C1 segment of cervical spinal cord (tissue), 14 donors: ENCODE data around the gene HAP1.

Experiments
- DNase-seq, 14 donors: peaks; one replicate each; lab custom pipeline; 2025; lab: John Stamatoyannopoulos, UW

The HAP1 gene

GRCh38 chr17:41763327-41763726 is 28.9 kb upstream of the HAP1 start:
- DNase-seq: no peak

GRCh38 chr17:41762841-41763240 is 28.4 kb upstream of the HAP1 start:
- DNase-seq: no peak

DNA sequence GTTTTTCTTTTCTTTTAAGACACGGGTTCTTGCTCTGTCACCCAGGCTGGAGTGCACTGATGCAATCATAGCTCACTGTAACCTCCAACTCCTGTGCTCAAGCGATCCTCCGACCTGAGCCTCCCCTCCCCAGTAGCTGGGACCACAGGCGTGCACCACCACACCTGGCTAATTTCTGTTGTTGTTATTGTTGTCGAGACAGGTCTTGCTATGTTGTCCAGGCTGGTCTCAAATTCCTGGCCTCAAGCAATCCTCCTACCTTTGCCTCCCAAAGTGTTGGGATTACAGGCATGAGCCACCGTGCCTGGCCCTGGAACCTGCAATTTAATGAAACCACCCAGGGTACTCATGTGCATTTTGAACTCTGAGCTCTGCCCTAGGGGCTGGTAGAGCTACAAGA is 27.9 kb upstream of the HAP1 start:
- no peak for DNase-seq

GRCh38 chr17:41760878-41761277 is 26.4 kb upstream of the HAP1 start:
- no peak for DNase-seq

DNA sequence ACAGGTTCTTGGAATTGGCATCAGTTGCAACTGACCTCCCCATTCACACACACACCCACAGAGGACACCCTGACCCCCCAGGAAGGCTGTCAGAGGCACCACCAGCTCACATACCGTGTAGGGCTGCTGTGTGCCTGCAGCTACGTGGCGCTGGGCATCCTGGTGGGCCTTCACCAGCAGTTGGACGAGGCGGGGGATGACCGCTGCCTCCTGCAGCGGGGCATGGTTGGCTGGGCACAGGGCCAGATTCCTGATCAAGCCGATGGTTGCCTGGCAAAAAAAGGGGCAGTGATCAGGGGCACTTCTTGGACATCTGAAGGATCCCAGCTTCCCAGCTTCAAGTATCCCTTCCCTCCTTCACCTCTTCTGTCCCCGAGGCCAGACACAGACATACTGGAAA is 24.2 kb upstream of the HAP1 start:
- no peak for DNase-seq

- DNase-seq: no peak
Observed at GRCh38 chr17:41754066-41754465, 19.6 kb upstream of the HAP1 start.

DNA sequence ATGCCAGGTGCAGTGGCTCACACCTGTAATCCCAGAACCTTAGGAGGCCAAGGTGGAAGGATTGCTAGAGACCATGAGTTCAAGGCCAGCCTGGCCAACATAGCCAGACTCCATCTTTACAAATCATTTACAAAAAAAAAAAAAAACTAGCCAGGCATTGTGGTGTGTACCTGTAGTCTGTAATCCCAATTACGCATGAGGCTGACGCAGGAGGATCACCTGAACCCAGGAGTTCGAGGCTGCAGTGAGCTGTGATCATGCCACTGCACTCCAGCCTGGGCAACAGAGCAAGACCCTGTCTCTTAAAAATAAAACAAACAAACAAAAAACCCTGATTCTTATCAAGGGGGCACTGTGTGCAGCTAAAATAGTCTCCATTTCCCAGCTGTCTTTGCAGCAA is 16.8 kb upstream of the HAP1 start:
- DNase-seq: no peak

GRCh38 chr17:41750862-41751261 is 16.4 kb upstream of the HAP1 start:
- peak in 1 of 14 donors; percentile 51 for DNase-seq

GRCh38 chr17:41748275-41748674 is 13.8 kb upstream of the HAP1 start:
- no peak for DNase-seq

GRCh38 chr17:41741709-41742108 is 7.3 kb upstream of the HAP1 start:
- DNase-seq: no peak

DNA sequence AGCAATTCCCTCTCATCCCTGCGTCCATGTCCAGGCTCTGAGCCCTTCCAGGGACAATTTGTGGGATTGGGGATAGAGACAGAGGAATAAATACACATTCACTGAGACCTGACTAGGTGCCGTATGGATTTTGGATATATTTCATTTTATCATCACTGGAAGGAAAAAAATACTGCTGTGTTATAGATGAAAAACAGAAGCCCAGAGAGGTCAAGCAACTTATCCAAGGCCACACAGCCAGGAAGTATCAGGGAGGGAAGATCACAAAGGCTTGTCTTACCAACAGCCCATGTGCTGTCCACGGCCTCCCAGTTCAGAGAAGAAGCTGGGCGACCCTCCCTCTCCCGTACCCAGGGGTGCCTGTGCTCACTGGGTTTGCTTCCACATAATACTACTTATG is 6.1 kb upstream of the HAP1 start:
- DNase-seq: no peak

DNA sequence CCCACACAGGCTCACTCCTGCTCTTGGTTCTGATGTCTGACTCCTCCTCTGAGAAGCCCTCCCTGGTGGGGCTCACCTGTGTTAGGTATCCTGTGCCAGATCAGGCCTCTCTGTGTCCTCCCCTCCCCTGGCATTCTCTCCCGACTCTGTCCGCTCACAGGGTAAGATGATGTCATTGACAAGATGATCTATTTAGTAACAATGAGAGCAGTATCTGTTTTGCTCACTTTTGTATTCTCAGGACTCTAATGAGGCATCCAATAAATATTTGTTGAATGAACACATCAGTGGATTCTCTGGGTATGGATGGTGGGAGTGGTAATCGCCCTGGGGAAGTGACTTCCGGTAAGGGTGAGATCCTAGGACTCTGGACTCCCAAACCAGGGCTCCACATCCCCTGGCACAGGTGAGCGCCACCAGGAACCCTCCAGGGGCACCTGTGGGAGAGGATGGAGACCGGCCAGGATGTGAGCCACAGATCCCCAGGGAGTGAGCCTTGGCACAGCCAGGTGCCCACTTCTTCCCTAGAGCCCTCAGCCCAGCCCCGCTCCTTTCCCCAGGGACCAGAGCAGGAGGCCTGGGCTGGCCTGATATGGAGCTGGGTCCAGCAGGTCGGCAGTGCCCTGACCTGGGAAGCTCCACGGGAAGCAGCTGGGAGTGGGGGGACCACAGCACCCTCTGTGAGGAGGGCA is 5.4 kb upstream of the HAP1 start:
- no peak for DNase-seq

DNA sequence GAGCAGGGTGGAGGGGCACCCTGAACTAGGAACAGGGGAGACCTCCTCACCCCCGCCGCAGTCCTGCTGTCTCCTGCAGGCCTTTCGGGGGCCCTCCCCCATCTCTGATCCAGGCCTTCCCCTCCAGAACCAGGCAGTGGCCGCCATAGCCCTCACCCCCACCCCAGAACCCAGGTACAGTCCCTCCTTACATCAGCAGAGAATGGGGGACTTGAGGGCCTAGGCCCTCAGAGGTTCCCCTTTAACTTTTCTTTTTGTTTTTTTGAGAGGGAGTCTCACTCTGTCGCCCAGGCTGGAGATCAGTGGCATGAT is 4.3 kb upstream of the HAP1 start:
- no peak for DNase-seq

DNA sequence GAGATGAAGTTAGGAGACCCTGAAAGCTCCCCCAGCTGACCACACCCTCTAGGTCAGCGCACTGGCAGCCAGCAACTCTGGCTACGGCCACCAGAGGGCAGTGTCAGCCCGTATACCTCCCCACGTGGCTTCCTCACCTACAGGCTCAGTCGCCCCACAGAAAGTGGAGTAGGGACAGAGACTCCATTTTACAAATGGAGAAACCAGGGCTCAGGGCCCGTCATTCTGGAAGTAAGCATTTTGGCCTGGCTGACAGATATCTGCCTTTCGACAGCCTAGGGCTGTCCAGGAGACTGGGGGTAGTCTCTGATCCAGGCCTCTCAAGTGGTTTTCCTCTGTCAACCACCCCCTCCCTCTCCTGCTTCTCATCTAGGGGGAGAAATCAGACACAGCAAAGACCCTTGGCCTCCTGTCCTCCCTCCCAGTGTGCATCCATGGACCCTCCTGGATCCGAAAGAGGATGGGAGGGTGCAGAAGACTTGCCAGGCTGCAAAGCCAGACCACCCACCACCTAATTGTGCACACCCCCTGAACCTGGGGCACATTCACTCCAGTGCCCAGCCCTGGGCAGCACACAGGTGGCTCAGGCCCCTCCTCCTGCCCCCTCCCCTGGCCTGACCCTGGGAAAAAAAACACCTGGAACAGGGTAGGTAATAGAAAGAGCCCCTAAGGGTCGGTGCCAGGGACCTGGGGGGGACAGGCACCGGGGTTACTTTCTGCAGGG is 3.8 kb upstream of the HAP1 start:
- DNase-seq: peak in 13 of 14 donors; percentile 4 to 80 (median 53)

GRCh38 chr17:41737680-41738023 is 3.2 kb upstream of the HAP1 start:
- DNase-seq: no peak

GRCh38 chr17:41736983-41737679 is 2.7 kb upstream of the HAP1 start:
- DNase-seq: no peak

- DNase-seq: no peak
Observed at GRCh38 chr17:41735744-41736143, 1.3 kb upstream of the HAP1 start.

- no peak for DNase-seq
Observed at GRCh38 chr17:41734949-41735313, 488 bp upstream of the HAP1 start.

- DNase-seq: no peak
Observed at GRCh38 chr17:41733348-41734138, 900 bp downstream of the HAP1 start.

GRCh38 chr17:41731836-41732235 is 2.6 kb downstream of the HAP1 start:
- no peak for DNase-seq

DNA sequence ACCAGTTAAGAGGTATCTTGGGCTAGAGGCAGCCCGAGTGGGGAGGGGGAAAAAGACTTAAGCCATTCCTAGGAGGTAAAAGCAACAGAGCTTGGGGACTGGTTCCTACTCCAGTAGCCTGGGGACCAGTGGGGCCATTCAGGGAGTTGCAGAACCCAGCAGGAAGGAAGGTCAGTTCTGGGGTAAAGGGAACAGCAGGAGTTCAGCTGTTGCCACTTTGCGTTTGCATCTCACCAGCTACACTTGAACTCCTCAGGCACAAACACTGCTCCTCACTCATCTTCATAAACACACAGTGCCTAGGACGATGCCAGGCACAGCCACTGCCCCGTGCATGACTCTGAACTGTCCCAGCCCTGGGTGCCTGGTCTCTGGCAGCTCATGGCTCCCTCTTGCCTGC is 4.0 kb downstream of the HAP1 start:
- DNase-seq: no peak

DNA sequence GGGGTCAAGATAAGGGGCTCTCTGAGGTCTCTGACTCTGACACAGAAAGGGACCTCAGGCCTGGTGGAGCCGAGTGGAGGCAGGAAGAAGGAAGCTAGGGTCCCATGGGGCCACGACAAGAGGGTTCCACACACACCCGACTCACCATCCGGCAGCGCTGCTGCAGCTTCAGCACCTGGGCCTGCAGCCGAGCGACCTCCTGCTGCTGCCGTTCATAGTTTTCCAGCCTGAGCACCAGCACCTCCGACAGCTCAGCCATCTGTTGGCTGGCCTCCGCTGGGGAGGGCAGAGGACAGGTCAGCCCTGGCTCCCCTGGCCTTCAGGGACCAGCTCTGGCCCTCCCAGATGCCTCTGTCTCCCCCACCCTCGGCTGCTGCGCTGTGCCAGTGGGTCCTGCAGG is 6.4 kb downstream of the HAP1 start:
- no peak for DNase-seq
